H9 (cell line): ENCODE data around the gene CPXM2. TPM values are rescaled to one million over a fixed set of nuclear protein-coding genes. Genes with fewer than 3 reads are reported as not detected.

ENCODE experiments used
- DNase-seq: peaks from one replicate; pipeline ENCODE4 v3.0.0-alpha.2; 2017
- H2AFZ ChIP-seq: one replicate; pipeline ENCODE4 v1.6.1; 2013; ENCODE audit warnings: mild to moderate bottlenecking, low read length, control low read depth, moderate library complexity
- H2AK5ac ChIP-seq: 2 replicates; pipeline ENCODE4 v1.6.1; 2013; ENCODE audit warnings: low read length, control low read depth, mixed read lengths; ENCODE audit not compliant: insufficient read length
- H2BK120ac ChIP-seq: one replicate; pipeline ENCODE4 v1.6.1; 2013; ENCODE audit warnings: low read depth, mild to moderate bottlenecking, low read length, control low read depth, inconsistent platforms; ENCODE audit not compliant: poor library complexity, severe bottlenecking
- H2BK12ac ChIP-seq: 2 replicates; pipeline ENCODE4 v1.6.1; 2013; ENCODE audit warnings: low read length, control low read depth, mixed read lengths, low read depth; ENCODE audit not compliant: insufficient read length
- H2BK15ac ChIP-seq: 2 replicates; pipeline ENCODE4 v1.6.1; 2013; ENCODE audit warnings: low read depth, low read length, control low read depth
- H2BK20ac ChIP-seq: one replicate; pipeline ENCODE4 v1.6.1; 2013; ENCODE audit warnings: low read depth, mild to moderate bottlenecking, low read length, control low read depth, inconsistent platforms; ENCODE audit not compliant: poor library complexity, severe bottlenecking
- H2BK5ac ChIP-seq: 2 replicates; pipeline ENCODE4 v1.6.1; 2013; ENCODE audit warnings: low read length, control low read depth, mixed read lengths; ENCODE audit not compliant: insufficient read length
- H3K14ac ChIP-seq: 2 replicates; pipeline ENCODE4 v1.6.1; 2013; ENCODE audit warnings: low read length, control low read depth; ENCODE audit not compliant: insufficient read depth
- H3K18ac ChIP-seq: 2 replicates; pipeline ENCODE4 v1.6.1; 2013; ENCODE audit warnings: low read depth, mild to moderate bottlenecking, mixed read lengths, low read length, control low read depth; ENCODE audit not compliant: insufficient read length
- H3K23ac ChIP-seq: 2 replicates; pipeline ENCODE4 v1.6.1; 2013; ENCODE audit warnings: low read length, control low read depth, mixed read lengths, low read depth; ENCODE audit not compliant: insufficient read length
- H3K23me2 ChIP-seq: 2 replicates; pipeline ENCODE4 v1.6.1; 2013; ENCODE audit warnings: low read depth, mild to moderate bottlenecking, mixed read lengths, low read length, control low read depth; ENCODE audit not compliant: insufficient read length, poor library complexity, severe bottlenecking
- H3K27ac ChIP-seq: 2 replicates; pipeline ENCODE4 v1.5.1; 2013; ENCODE audit warnings: low read length, control low read depth, mixed read lengths, low read depth; ENCODE audit not compliant: insufficient read length
- H3K27me3 ChIP-seq: 2 replicates; pipeline ENCODE4 v1.6.1; 2013; ENCODE audit warnings: low read length, control low read depth, inconsistent platforms; ENCODE audit not compliant: insufficient read depth
- H3K4ac ChIP-seq: 2 replicates; pipeline ENCODE4 v1.6.1; 2013; ENCODE audit warnings: low read depth, mild to moderate bottlenecking, control low read depth, inconsistent platforms, low read length, moderate library complexity
- H3K4me1 ChIP-seq: 2 replicates; pipeline ENCODE4 v1.6.1; 2013; ENCODE audit warnings: low read length, control low read depth, inconsistent platforms; ENCODE audit not compliant: insufficient read depth
- H3K4me2 ChIP-seq: 2 replicates; pipeline ENCODE4 v1.6.1; 2013; ENCODE audit warnings: low read length, control low read depth, mixed read lengths; ENCODE audit not compliant: insufficient read length, insufficient read depth
- H3K56ac ChIP-seq: 2 replicates; pipeline ENCODE4 v1.6.1; 2013; ENCODE audit warnings: low read depth, mild to moderate bottlenecking, mixed read lengths, low read length, control low read depth; ENCODE audit not compliant: insufficient read length
- H3K79me1 ChIP-seq: 2 replicates; pipeline ENCODE4 v1.6.1; 2013; ENCODE audit warnings: low read depth, mild to moderate bottlenecking, moderate library complexity, low read length, control low read depth, inconsistent platforms; ENCODE audit not compliant: insufficient read depth, poor library complexity, severe bottlenecking
- H3K79me2 ChIP-seq: 2 replicates; pipeline ENCODE4 v1.6.1; 2013; ENCODE audit warnings: low read length, control low read depth, inconsistent platforms; ENCODE audit not compliant: insufficient read depth
- H3K9ac ChIP-seq: 2 replicates; pipeline ENCODE4 v1.6.1; 2013; ENCODE audit warnings: low read length, control low read depth, mixed read lengths; ENCODE audit not compliant: insufficient read length; ENCODE audit errors: extremely low read depth
- H3K9me3 ChIP-seq: one replicate; pipeline ENCODE4 v1.6.1; 2013; ENCODE audit warnings: low read depth, low read length, inconsistent platforms; ENCODE audit not compliant: control insufficient read depth
- H3T11ph ChIP-seq: one replicate; pipeline ENCODE4 v1.6.1; 2013; ENCODE audit warnings: mild to moderate bottlenecking, low read length, control low read depth, inconsistent platforms
- H4K20me1 ChIP-seq: one replicate; pipeline ENCODE4 v1.6.1; 2013; ENCODE audit not compliant: control insufficient read depth, insufficient read length, insufficient read depth
- H4K5ac ChIP-seq: 2 replicates; pipeline ENCODE4 v1.6.1; 2013; ENCODE audit warnings: low read depth, mild to moderate bottlenecking, mixed read lengths, low read length, control low read depth; ENCODE audit not compliant: insufficient read length
- H4K8ac ChIP-seq: replicated peaks from 2 replicates; pipeline ENCODE4 v1.6.1; 2013; ENCODE audit warnings: low read length, control low read depth, mixed read lengths, low read depth; ENCODE audit not compliant: insufficient read length
- H4K91ac ChIP-seq: 2 replicates; pipeline ENCODE4 v1.6.1; 2013; ENCODE audit warnings: low read depth, mild to moderate bottlenecking, moderate library complexity, mixed read lengths, low read length, control low read depth; ENCODE audit not compliant: insufficient read length
- H3K27ac Mint-ChIP-seq, 3 experiments: 2 replicates in 2 of 3; 3 replicates in 1 of 3; pipeline ENCODE4 v1.8.0; 2020 to 2021; ENCODE audit warnings: mixed read lengths in 3 of 3, mild to moderate bottlenecking in 1 of 3, moderate library complexity in 1 of 3
- H3K27me3 Mint-ChIP-seq: 2 replicates; pipeline ENCODE4 v1.8.0; 2021; ENCODE audit warnings: low read depth, mild to moderate bottlenecking, moderate library complexity, mixed read lengths
- H3K36me3 Mint-ChIP-seq, 3 experiments: 2 replicates in 2 of 3; 3 replicates in 1 of 3; pipeline ENCODE4 v1.8.0; 2020 to 2021; ENCODE audit warnings: low read depth in 3 of 3, mixed read lengths in 3 of 3; ENCODE audit not compliant: insufficient read depth in 1 of 3
- H3K4me1 Mint-ChIP-seq, 2 experiments: 2 replicates each; pipeline ENCODE4 v1.8.0; 2020; ENCODE audit warnings: mixed read lengths in 2 of 2
- H3K4me3 Mint-ChIP-seq, 2 experiments: 2 replicates in 1 of 2; 3 replicates in 1 of 2; pipeline ENCODE4 v1.8.0; 2020 to 2021; ENCODE audit warnings: mild to moderate bottlenecking in 2 of 2, mixed read lengths in 2 of 2, moderate library complexity in 1 of 2
- H3K9me3 Mint-ChIP-seq, 2 experiments: 2 replicates in 1 of 2; 3 replicates in 1 of 2; pipeline ENCODE4 v1.8.0; 2020; ENCODE audit warnings: mild to moderate bottlenecking in 2 of 2, mixed read lengths in 2 of 2, moderate library complexity in 1 of 2
- WGBS: extraction: QIAGEN DNeasy Blood & Tissue Kit; methylation state at CpG from one replicate; pipeline ENCODE4 v1.1.7; 2013; ENCODE audit warnings: missing lambda C conversion rate, low lambda C conversion rate, mixed read lengths; ENCODE audit not compliant: insufficient read length; ENCODE audit errors: extremely low coverage; 5-methylcytosine and 5-hydroxymethylcytosine counted together
- total RNA-seq: library from RNA; stranded (reverse); gene quantifications from 2 replicates; pipeline ENCODE4 v1.2.1, GENCODE V29; 2021
- TF ChIP-seq, protein P1 (sequence below): fragments of 200-600 bp; sonication (generic); conservative IDR thresholded peaks from 3 replicates; pipeline ENCODE4 v1.8.0; 2021; ENCODE audit warnings: antibody characterized with exemption, mild to moderate bottlenecking

The CPXM2 gene
- total RNA-seq, 1 experiment from 2014 or later, result 1.7 TPM

- DNase-seq, result no peak
Measured at GRCh38 chr10:123906296-123906695, 14.7 kb upstream of the CPXM2 start.

More at GRCh38 chr10:123906296-123906695, 14.7 kb upstream of the CPXM2 start:
- Histone ChIP-seq H3K4me1 (peaks cover 8% of the 10 kb centered on the region; the same call in 1 of the 2 replicates), H2BK5ac (no peak overlapping the region), H4K20me1 (no peaks in the 10 kb centered on the region), H3K9me3 (no peaks in the 10 kb centered on the region), H3K27ac (no peak overlapping the region), H3K9ac (no peak overlapping the region), H3K56ac (no peak overlapping the region), H2AK5ac (no peak overlapping the region), H3K79me1 (no peaks in the 10 kb centered on the region), H4K91ac (no peak overlapping the region), H3K18ac (no peak overlapping the region), H3K4me2 (no peak overlapping the region), H4K5ac (no peak overlapping the region), H3K79me2 (no peaks in the 10 kb centered on the region), H2BK15ac (no peak overlapping the region), H2BK20ac (no peak overlapping the region), H3K27me3 (no peaks in the 10 kb centered on the region), H2AFZ (no peak overlapping the region), H2BK12ac (no peak overlapping the region), H3K14ac (no peak overlapping the region), H4K8ac (no peak overlapping the region), H3K23ac (no peak overlapping the region), H2BK120ac (no peak overlapping the region), H3K23me2 (no peaks in the 10 kb centered on the region), H3K4ac (no peak overlapping the region), H3T11ph (no peak overlapping the region)
- Mint-ChIP-seq H3K4me3 (no peak overlapping the region; a peak in 1 of 5 replicates), H3K27me3 (peaks cover 40% of the 10 kb centered on the region), H3K4me1 (peaks cover 37 to 46% of the 10 kb centered on the region in 2 experiments), H3K27ac (no peak overlapping the region), H3K9me3 (peaks cover 0 to 5% of the 10 kb centered on the region in 2 experiments; a peak in 3 of 5 replicates), H3K36me3 (0 out of 7 replicates have a peak, but pooled peaks cover 0 to 2% (median 0%) of the 10 kb centered on the region in 3 experiments)
- TF ChIP-seq, protein P1, sequence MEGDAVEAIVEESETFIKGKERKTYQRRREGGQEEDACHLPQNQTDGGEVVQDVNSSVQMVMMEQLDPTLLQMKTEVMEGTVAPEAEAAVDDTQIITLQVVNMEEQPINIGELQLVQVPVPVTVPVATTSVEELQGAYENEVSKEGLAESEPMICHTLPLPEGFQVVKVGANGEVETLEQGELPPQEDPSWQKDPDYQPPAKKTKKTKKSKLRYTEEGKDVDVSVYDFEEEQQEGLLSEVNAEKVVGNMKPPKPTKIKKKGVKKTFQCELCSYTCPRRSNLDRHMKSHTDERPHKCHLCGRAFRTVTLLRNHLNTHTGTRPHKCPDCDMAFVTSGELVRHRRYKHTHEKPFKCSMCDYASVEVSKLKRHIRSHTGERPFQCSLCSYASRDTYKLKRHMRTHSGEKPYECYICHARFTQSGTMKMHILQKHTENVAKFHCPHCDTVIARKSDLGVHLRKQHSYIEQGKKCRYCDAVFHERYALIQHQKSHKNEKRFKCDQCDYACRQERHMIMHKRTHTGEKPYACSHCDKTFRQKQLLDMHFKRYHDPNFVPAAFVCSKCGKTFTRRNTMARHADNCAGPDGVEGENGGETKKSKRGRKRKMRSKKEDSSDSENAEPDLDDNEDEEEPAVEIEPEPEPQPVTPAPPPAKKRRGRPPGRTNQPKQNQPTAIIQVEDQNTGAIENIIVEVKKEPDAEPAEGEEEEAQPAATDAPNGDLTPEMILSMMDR, result no peak
- no CpG with 5 or more reads among the region's 4 CpGs for WGBS
